GM10248 (cell line): ENCODE measurements around the gene RIN3.

Experiments used
- CTCF ChIA-PET: fragments of 300-600 bp; sonication (Branson Sonifier 250); formaldehyde crosslinking; extraction: SDS; loops from one replicate; lab custom pipeline; 2021; ENCODE audit warnings: antibody characterized with exemption; lab: Yijun Ruan, JAX
- POLR2A ChIA-PET: fragments of 350-650 bp; sonication (Branson Sonifier 250); formaldehyde crosslinking; extraction: SDS; loops from one replicate; lab custom pipeline; 2020; ENCODE audit warnings: antibody characterized with exemption; lab: Yijun Ruan, JAX
- DNase-seq: peaks from one replicate; pipeline ENCODE4 v3.0.0; 2012; ENCODE audit errors: extremely low spot score
- TF ChIP-seq, protein P1 (sequence below): IDR thresholded peaks from 2 replicates; pipeline ENCODE4 v1.5.1; 2012; ENCODE audit warnings: mild to moderate bottlenecking, low read depth; ENCODE audit errors: extremely low read depth, missing control alignments, control extremely low read depth

RIN3 gene

DNA sequence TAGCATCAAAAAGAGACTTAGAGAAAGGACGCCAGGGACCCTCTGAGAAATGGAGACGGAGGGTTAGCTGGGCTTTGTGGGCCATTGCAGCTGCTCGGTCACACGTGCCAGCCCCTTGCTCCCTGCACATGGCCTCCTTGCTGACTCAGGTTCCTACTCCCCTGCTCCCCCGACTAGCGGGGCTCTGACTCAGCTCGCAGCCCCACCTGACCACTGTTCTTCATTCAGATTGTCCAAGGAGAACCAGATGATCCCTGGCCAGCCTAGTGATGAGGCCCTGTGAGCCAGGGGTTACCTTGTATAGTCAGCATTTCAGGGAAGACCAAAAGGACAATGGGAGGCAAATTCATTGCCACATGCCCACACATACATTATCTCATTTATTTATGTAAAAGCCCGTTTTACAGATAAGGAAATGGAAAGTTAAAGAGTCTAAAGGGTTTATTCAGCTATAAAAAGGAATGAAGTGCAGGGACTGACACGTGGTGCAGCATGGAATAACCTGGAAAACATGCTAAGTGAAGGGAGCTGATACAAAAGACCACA lies 131.5 kb downstream of the RIN3 start:
- CTCF ChIA-PET = interaction anchor here (1.9 kb wide), 1 partner anchor 37 kb away, joined by 6 read pairs; no protein-coding TSS in a partner anchor
- POLR2A ChIA-PET = no interaction called here
- no peak for DNase-seq
- TF ChIP-seq, protein P1, sequence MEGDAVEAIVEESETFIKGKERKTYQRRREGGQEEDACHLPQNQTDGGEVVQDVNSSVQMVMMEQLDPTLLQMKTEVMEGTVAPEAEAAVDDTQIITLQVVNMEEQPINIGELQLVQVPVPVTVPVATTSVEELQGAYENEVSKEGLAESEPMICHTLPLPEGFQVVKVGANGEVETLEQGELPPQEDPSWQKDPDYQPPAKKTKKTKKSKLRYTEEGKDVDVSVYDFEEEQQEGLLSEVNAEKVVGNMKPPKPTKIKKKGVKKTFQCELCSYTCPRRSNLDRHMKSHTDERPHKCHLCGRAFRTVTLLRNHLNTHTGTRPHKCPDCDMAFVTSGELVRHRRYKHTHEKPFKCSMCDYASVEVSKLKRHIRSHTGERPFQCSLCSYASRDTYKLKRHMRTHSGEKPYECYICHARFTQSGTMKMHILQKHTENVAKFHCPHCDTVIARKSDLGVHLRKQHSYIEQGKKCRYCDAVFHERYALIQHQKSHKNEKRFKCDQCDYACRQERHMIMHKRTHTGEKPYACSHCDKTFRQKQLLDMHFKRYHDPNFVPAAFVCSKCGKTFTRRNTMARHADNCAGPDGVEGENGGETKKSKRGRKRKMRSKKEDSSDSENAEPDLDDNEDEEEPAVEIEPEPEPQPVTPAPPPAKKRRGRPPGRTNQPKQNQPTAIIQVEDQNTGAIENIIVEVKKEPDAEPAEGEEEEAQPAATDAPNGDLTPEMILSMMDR = no peak

- TF ChIP-seq, protein P1 = no peak
- POLR2A ChIA-PET = no interaction called here
- CTCF ChIA-PET = interaction anchor here (1.9 kb wide), 1 partner anchor 36 kb away, joined by 6 read pairs; no protein-coding TSS in a partner anchor
- DNase-seq = no peak
These were observed 132.4 kb downstream of the RIN3 start for GRCh38 chr14:92645841-92646478.

DNA sequence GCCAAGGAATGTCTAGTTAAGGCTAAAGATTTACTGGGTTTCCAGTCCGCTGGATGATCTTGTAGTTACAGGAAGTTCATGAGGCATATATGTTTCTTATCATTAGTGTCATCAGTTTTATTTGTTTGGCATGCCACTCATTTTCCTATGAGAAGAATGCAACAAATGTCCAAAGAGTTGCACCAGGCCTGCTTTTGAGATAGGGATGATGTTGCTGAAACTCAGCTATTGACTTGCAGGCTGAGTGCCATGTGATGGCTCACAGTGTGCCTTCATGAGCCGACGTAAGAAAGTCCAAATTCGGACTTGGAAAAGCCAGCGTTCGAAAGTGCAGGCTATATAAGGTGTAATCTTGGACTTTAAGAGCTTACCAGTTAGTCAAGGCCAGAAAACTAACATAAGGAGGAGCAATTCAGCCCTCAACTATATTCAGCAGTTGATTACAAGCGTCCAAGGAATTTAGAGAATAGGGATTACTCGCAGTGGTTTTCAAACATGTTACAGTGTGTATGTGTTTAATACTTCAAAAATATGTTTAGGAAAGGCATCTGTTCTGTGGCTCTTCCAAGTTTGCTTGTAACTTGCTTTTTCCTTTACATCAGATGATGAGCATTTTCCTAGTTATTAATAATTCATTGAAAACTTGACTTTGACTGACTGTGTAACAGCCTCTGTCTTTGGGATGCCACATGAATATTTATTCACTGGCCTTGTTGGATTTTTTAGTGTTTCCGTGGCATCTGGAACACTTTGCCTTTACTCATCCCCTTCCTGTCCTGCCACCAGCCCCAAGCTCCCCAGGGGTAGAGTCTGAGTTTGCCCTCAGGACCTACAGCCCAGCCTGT lies 133.6 kb downstream of the RIN3 start:
- DNase-seq = no peak
- ChIA-PET POLR2A (no interaction called here), CTCF (interaction anchor here (0.8 to 1.9 kb wide), 3 partner anchors 33 to 51 kb away, joined by 3 to 6 read pairs (median 4); no protein-coding TSS in a partner anchor)
- TF ChIP-seq, protein P1 = no peak

DNA sequence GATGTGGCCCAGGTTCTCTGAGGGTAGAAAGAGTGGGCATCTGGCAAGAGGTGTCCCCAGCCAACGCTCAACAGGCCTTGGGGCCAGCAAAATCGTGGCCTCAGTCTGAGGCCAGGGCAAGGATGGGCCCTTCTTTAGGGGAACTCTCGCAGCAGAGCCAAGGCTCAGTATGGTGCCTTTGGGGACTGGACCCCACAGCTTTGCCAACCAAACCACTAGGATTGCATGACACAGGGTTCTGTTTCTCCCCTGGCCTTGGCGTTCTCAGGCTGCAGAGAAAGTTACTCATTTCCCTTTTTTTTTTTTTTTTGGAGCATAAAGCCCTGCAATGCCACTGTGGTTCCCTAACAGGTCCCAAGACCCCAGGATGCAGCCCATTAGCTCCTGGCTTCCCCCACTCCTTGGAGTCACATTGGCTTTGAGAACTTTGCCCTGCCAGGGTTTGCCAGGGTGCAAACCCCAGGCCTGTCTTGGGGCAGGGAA lies 134.3 kb downstream of the RIN3 start:
- no peak for DNase-seq
- CTCF ChIA-PET = interaction anchor here (1.2 to 1.6 kb wide), 2 partner anchors 28 to 33 kb away, joined by 3 to 4 read pairs; no protein-coding TSS in a partner anchor
- TF ChIP-seq, protein P1 = no peak
- POLR2A ChIA-PET = interaction anchor here (0.8 kb wide), 1 partner anchor 9 kb away, joined by 6 read pairs; no protein-coding TSS in a partner anchor

GRCh38 chr14:92649066-92649465 lies 135.5 kb downstream of the RIN3 start:
- POLR2A ChIA-PET = no interaction called here
- DNase-seq = no peak
- TF ChIP-seq, protein P1 = no peak
- CTCF ChIA-PET = interaction anchor here (1.2 kb wide), 1 partner anchor 29 kb away, joined by 3 read pairs; no protein-coding TSS in a partner anchor
